Stimulated activated CD8-positive, alpha-beta memory T cell treated with anti-CD3 and anti-CD28 coated beads, Interleukin-2, amount 100 ng/mL, for 1 hour (primary cell): ENCODE measurements around the gene RAD51AP1.
"Not testable (repeated sequence)": the region's sequence is repeated elsewhere in the genome, so short reads cannot be mapped to it uniquely, and the experiment has no call there.

ENCODE experiments used
- DNase-seq, 2 donors: peaks; one replicate each; pipeline ENCODE4 v3.0.0-alpha.2; 2020; ENCODE audit warnings: low read depth in 2 of 2

RAD51AP1 gene, protein sequence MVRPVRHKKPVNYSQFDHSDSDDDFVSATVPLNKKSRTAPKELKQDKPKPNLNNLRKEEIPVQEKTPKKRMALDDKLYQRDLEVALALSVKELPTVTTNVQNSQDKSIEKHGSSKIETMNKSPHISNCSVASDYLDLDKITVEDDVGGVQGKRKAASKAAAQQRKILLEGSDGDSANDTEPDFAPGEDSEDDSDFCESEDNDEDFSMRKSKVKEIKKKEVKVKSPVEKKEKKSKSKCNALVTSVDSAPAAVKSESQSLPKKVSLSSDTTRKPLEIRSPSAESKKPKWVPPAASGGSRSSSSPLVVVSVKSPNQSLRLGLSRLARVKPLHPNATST

DNA sequence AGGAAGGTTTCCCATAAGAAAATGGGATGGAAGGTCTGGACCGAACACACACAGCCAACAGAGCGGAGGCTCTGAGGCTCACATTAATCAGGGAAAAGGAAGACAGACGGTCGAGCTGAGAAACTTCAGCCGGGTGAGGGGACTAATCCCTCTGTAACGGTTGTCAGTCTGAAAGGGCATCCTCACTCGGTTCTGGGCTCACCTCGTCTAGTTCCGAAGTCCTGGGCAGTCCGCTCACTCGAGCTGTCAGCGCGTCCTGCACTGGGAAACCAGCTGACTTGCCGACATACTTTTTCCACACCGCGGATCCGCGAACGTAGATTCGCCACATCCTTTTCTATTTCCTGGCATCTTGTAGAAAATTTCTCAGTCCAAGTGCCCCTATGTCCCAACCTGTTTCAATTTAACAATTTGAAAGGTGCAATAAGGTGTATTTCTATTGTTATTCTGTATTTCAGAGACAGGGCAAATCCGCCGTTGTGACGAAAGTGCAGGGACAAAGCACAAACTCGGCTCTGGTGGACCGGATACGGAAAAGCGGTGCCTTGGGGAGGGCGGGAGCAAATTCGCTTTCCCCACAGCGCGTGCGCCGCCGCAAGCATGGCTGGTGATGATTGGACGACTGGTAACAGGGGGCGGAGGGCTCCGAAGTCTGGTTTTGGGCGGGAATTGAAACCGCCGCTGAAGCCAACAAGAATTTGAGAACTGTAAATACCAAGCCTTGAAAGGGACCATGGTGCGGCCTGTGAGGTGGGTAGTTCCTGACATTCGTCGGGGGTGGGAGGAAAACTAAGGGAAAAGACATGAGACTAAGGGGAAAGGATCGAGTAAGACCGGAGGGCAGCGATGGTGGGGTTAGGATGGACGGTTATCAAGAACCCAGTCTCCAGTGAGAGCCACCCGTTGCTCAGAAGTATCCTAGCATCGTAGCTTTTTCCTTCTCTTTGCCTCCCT lies at the start of gene RAD51AP1:
Gene RAD51AP1, plus strand, starts transcription at position 684 of the 954 bp plus-strand sequence. Its CDS starts 50 bp downstream, at position 734.
- DNase-seq, result peak; percentile 89 to 91

DNA sequence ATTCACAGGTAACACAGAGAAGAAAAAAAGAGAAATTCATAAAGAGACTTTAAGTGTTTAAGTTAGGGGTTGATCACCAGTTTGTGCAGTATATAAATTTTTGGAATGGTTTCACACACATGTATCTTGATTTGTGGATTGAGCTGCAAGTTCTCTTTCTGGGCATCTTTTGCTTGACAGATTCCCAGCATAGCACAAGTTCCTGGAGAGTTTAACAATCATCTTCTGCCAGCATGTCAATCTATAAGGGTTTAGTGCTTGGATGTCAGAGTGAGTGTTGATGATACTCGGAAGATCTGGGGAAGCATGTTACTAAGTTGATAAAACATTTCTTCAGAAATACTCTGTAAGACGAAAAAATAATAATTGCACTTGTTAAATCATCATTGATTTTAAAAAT lies 49.1 kb upstream of the RAD51AP1 start:
- DNase-seq, result no peak

DNA sequence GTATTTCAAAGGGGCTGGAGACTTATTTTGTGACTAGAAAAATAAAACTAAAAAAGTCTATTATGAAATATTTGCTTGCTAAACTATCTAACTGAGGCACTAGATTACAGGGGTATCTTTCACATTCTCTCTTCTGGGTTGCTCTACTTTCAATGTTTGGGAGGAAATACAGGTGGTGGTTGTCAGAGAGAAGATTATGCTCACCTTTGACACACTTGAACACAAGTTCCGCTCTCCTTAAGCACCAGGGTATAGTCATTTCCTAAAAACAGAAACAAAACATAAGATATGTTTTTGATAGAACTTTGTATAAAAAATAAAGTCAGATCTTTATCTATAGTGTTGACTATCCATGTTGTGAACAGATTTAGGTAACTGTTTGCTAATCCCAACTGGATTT lies 47.7 kb upstream of the RAD51AP1 start:
- DNase-seq, result no peak

DNA sequence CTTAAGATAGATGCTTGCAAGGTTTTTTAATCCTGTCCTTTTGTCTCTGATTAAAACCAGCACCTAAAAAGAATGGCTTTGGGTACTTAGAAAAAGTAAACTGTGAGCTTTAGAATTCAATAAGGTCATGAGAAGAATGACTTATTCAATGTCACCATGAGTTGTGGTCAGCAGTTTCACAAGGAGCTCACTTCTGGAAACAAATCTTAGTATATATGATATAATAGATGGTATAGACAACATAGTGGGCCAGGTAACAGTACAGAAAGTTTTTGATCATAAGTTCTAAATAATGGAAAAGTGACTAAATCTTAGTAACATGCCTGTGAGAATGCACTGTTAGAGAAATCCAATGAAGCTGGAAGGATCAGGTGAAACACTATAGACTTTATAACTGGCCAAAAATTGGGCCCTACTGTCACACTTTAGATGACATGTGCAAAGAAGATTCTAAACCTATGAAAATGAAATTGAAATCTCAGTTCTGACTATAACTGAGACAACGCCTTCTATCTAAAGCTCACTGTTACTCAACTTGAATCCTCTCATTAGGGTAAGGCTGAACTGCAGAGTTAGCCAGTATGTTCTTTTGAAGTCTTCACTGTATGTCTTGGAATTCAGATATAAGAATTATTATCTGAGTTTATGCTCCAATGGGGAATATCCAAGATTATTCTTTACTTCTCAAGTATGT lies 42.4 kb upstream of the RAD51AP1 start:
- DNase-seq, result no peak

DNA sequence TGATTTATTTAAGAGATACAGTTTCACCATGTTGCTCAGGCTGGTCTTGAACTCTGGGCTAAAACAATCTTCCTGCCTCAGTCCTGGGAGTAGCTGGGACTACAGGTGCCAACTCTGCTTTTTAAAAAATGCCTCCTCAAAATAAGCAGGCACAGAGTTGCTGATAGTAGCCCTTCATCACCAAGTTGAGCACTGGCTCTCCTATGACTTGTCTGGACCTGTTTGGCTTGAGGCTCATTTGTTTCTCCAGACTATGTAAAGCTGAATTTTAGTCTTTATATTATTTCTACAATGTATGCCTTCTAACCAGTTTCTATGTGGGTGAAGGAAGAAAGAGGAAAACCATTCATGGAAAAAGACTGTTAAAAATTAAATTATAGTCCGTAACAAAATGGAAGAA lies 39.5 kb upstream of the RAD51AP1 start:
- no peak for DNase-seq

DNA sequence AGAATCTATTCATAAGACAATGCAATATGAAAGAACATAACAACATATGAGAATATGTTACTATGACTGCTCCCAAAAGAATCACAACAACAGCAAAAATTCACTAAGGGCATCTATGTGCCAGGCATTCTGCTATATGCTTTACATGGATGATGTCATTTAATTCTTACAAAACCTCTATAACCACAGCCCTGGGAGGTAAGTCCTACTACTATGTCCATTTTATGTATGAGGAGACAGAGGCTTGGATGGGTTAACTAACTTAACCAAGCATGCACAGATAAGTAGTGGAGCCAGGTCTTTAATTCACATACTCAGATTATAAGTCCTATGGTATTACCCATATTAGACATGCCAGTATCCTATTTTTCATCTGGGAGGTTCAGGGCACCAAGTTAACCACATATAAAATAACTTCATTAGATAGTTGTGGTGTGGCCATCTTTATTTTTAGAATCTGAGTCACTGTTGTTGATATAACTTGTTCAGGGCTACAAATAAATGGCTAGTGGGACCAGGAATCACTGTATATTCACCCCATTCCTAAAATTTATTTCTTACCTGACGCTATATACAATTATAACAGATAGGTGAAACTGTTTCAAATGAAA lies 33.2 kb upstream of the RAD51AP1 start:
- no peak for DNase-seq

DNA sequence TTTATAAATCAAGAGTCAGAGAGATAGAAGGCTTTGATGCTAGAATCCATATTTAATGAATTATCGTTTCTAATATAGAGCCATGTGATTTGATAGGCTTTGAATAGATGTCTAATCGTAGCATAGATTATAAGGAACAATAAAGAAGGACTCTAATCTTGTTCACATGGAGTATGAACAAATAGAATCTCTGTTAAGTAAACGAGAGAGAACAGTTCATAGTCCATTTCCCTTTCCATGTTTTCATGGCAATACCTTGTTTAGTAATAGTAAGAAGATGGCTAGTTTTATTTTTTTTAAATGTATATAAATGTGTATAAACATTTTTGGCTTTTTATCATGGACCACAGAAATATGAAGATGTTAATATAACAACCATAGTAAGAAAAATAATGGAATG lies 32.3 kb upstream of the RAD51AP1 start:
- no peak for DNase-seq

DNA sequence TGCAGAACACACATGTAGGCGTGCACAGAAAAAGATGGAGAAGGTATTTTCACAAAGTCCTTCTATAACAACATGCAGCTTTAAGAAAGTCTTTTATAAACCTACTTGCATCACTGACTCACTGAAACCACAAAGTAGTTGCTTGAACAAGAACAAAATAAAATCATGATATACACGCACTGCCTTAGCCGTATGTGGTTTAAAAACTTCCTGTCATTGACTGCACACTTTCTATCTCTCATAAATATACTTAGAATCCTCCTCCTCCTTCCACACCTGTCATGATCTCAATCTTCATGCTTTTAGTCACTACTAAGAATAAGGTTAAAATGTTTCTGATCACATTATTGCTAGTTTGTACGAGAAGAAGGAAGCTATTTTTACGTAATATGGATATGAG lies 31.8 kb upstream of the RAD51AP1 start:
- no peak for DNase-seq

DNA sequence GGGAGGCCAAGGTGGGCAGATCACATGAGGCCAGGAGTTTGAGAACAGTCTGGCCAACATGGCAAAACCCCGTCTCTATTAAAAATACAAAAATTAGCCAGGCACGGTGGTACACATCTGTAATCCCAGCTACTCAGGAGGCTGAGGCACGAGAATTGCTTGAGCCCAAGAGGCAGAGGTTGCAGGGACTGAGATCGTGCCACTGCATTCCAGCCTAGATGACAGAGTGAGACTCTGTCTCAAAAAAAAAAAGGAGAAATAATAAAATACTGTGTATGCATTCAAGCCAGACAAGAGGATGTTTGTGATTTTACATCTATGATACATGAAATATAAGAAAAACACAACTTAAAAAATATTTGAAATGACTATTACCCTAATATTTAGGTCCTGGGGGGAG lies 30.2 kb upstream of the RAD51AP1 start:
- not testable (repeated sequence) for DNase-seq

DNA sequence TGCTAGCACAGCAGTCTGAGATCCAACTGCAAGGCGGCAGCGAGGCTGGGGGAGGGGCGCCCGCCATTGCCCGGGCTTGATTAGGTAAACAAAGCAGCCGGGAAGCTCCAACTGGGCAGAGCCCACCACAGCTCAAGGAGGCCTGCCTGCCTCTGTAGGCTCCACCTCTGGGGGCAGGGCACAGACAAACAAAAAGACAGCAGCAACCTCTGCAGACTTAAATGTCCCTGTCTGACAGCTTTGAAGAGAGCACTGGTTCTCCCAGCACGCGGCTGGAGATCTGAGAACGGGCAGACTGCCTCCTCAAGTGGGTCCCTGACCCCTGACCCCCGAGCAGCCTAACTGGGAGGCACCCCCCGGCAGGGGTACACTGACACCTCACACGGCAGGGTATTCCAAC lies 29.4 kb upstream of the RAD51AP1 start:
- DNase-seq, result not testable (repeated sequence)

DNA sequence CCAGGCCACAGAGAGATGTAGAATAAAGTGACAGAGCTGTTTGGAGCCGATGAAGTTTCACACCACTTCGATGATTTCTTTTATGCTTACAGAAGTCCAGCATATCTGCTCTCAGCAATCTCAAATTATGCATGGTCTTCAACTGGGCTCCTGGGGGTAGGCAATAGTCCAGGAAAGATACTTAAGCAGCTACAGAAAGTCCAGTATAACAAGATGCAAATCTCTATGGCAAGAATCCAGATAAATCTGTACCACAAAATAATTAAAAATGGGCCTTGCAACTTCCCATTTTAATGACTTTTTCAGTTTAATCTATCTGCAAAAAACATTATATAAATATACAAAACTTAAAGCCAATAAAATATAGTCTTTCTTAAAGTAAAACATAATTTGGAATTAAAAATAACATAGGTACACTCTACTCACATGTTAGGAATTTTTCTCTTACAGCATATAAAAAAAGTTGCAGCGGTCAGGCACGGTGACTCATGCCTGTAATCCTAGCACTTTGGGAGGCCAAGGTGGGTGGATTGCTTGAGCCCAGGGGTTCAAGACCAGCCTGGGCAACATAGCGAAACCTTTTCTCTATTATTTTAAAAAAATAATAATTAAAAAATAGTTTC lies 20.5 kb upstream of the RAD51AP1 start:
- no peak for DNase-seq

DNA sequence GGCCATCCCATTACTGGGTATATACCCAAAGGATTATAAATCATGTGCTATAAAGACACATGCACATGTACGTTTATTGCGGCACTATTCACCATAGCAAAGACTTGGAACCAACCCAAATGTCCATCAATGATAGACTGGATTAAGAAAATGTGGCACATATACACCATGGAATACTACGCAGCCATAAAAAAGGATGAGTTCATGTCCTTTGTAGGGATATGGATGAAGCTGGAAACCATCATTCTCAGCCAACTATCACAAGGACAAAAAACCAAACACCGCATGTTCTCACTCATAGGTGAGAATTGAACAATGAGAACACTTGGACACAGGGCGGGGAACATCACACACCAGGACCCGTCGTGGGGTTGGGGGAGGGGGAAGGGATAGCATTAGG lies 15.2 kb upstream of the RAD51AP1 start:
- DNase-seq, result not testable (repeated sequence)

DNA sequence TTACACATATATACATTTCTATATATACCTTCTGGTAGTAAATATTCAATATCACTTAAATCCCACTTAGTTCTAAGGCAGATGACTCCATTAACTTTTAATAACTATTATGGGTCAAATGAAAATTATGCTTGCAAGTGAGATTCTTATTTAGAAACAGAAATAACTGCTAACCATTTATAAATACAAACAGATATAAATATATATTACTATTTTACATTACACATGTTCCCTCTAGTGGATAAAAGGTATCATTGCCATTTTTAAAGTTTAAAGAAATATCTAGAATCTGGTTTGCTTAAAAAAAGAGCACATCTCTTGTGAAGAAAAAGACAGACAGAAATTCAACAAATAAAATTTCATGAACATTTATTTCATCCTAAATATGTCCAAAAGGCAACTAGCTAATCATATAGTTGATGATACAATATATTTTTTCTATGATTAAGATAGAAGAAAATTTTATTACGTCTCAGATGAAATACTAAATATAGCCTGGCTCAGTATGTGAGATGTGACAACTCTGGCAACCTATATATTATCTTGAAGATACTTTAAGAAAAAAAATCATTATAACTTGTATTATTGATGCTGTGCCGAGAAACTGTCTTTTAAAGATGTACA lies 11.7 kb upstream of the RAD51AP1 start:
- DNase-seq, result no peak

DNA sequence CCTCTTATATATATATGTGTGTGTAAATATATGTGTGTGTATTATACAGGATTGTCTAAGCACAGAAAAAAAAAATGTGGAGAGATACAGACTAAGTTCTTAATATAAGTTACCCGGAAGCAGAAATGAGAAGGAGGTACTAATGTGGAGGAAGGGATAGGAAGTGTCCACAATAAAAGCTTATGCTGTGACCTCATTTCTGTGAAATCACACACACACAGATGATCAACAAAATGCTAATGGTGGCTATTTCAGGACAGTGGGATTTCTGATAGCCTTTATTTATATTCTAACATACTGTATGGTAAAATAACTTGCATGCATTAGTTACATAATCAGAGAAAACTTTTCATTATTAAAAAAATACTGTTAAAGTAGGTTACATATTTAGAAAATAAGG lies 8.5 kb upstream of the RAD51AP1 start:
- no peak for DNase-seq

DNA sequence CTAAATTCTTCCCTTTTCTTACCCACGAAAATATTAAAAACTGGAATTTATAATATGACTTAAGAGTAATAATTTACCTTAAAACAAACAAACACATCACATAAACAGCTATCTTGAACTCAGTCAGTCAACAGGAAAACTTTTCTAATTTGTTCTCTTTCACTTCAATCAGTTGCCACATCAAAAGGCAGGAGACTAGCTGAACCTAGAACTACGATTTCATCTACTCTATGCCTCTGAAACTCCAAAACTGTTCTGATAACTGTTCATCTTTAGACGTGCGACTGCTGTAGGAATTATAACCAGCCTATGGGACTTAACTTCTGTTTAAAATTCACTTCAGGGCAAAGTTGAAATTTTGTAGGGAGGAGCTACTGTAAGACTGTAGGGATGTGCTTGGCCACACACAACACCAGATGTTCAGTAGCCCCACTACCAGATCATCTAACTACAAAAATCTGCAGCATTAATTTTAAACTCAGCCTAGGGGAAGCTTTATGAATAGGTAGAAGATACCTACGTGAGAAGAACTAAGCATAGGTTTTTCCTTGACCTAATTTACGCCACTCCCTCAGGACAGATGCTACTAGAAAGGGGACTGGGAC lies 7.6 kb upstream of the RAD51AP1 start:
- DNase-seq, result no peak

DNA sequence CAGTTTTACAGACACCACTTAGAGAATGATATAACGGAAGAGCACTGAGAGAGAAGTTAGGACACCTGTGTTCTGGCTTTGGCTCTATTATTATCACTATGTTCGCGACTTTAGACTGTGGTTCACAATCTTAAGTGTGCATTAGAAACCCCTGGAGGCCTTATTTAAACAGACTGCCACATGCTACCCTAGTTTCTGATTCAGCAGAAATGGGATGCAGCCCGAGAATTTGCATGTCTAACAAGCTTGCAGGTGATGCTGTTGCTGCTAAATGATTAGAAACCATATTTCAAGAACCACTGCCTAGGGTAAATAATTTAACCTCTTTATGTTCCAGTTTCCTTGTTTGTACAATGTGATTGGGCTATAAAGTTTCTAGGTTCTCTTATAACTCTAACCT lies 3.6 kb upstream of the RAD51AP1 start:
- no peak for DNase-seq

DNA sequence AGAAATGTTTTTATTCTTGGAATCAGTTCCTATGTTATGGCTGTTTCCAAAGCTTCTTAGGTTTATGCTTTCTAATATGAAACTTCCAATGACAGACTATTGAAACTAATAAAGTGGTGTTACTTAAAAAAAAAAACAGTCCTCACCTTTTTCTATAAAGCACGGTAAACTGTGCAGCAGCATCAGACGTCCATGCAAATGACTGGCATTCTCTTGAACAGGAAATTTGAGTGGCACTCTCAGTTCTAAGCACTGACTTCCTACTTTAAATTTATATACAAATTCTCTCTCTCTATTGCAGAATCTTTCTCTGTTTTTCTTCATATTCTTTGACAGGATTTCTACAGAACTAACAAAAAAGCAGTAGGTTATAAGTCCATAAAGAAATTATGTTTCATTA lies 2.8 kb upstream of the RAD51AP1 start:
- no peak for DNase-seq

DNA sequence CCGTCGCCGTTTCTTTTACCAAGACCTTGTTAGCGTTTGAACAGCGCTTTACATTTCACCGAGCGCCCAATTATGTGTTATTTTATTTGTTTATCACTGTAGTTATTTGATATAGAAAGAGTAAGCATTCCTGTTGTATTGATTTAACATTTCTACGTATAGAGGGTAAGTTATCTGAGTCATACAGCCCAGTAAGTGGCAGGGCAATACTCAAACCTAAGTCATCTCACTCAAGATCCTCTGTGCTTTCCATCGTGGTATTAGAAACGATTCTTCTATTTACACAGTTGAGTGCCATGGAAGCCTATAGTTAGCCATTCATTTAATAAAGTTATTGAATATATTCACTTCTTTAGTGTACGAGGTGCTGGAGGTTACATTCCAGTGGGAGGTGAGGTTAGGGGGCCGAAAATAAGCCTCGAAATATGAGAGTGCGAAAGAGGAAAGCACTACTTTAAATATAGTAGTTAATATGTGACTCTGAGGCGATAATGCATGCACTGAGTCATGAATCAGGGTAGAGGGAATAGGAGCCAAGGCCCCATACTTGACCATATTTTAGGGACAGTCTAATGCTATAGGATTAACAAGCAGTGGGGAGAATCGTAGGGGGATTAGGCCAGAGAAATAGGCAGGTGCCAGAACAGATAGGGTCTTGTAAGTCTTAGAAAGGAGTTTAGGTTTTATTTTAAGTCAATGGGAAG lies 629 bp downstream of the RAD51AP1 start:
- no peak for DNase-seq

DNA sequence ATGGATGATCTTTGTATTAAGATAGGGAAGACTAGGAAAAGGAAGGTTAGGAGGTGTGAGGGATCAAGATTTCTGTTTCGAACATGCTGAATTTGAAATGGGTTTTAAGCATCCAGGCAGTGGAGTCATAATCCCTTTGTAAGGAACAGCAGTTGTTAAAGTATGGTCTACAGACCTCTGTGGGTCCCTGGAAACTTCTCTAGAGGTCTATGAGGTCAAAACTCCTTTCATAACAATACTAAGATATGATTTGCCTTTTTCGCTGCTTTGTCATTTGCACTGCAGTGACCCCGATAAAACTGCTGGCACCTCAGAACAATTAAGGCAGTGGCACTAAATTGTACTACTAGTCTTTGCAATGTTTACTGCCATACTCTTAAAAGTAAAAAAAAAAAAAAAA lies 1.5 kb downstream of the RAD51AP1 start:
- DNase-seq, result no peak

DNA sequence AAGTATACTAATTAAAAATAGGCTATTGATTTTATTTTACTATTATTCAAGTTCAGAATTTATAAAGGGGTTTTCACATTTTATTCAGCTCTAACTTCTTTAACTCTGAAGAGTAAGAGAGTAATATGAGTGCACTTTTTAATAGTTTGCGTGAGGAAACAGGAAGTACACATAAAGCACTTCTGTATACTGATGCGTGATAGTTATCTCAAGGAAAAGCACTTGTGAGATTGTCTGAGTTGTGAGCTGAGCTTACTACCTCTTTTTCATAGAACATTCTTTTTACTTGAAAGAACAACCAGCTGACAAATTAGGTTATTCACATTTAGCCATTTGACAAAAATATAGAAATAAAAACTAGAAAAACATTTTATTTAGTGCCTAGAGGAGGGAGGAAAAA lies 1.9 kb downstream of the RAD51AP1 start:
- no peak for DNase-seq
